Stimulated activated CD8-positive, alpha-beta memory T cell treated with anti-CD3 and anti-CD28 coated beads, Interleukin-15, amount 100 ng/mL, for 24 hours (primary cell): ENCODE data around the gene GABBR1.

ENCODE experiments used
- DNase-seq: peaks from one replicate; pipeline ENCODE4 v3.0.0-alpha.2; 2020; ENCODE audit warnings: low read depth

Gene GABBR1

GRCh38 chr6:29620630-29621029 lies 12.4 kb downstream of the GABBR1 start:
- no peak for DNase-seq

DNA sequence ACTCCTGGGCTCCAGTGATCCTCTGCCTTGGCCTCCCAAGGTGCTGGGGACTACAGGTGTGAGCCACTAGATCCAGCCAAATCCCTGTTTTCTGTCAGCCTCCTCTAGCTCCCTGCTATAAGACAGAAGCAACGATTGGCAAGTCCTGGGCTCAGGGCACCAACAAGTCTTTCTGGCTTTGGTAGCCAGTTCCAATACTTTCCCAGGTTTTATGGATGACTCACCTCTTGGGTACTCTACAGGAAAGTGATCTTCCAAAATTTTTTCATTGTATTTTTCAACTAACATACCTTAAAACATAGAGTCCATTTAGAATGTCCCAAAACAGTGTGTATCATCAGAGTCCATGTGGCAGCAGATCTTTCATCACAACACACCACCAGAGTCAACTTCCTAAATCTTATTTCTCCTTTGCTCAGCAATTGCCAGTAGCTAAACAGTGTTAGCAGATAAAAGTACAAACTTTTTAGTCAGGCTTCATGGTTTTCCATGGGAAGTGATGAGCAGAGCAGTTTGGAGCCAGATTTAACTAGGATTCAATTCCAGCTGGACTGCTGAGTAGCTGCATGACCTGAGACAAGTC lies 13.3 kb downstream of the GABBR1 start:
- DNase-seq = no peak

- DNase-seq = no peak
Observed at GRCh38 chr6:29617782-29618554, 15.0 kb downstream of the GABBR1 start.

GRCh38 chr6:29611426-29611825 lies 21.6 kb downstream of the GABBR1 start:
- DNase-seq = no peak

- no peak for DNase-seq
Observed at GRCh38 chr6:29610540-29610939, 22.4 kb downstream of the GABBR1 start.

DNA sequence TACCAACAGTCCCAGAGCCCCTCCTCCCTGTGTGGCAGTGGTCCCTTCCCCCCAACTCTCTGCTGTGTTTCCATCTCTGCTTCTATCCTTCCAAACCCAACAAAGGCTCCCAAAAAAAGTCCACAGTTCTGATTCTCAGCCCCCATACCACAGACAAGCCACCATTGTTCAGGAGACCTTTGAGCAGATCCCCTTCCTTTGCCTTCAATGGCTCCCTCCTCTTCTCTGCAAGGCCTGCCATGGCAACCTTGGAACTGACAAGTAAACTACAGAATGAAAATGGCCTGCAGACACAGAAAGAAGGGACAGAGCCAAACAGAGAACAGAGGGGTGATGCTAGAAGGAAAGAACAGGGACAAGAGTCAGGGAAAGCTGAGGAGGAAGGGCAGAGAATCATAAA lies 24.9 kb downstream of the GABBR1 start:
- no peak for DNase-seq

- DNase-seq = no peak
Observed at GRCh38 chr6:29603930-29604329, 29.1 kb downstream of the GABBR1 start.

DNA sequence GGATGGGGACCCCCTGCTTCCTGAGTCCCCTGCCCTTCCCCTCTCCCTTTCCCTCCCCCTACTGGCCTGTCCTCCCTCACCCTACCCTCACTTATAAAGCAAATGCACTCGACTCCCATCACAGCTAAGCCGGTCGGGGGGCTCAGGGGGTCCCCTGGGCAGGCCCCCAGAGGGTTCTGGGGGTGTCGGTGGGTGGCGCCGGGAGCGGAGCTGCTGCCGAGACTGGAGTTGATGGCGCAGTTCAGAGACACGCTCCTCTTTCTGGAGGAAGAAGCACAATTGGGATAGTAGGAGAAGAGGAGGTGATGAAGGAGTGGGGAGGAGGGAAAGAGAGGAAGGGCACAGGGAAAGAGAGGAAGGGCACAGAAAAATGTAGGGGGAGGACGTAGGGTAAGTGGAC lies 29.5 kb downstream of the GABBR1 start:
- DNase-seq = no peak

DNA sequence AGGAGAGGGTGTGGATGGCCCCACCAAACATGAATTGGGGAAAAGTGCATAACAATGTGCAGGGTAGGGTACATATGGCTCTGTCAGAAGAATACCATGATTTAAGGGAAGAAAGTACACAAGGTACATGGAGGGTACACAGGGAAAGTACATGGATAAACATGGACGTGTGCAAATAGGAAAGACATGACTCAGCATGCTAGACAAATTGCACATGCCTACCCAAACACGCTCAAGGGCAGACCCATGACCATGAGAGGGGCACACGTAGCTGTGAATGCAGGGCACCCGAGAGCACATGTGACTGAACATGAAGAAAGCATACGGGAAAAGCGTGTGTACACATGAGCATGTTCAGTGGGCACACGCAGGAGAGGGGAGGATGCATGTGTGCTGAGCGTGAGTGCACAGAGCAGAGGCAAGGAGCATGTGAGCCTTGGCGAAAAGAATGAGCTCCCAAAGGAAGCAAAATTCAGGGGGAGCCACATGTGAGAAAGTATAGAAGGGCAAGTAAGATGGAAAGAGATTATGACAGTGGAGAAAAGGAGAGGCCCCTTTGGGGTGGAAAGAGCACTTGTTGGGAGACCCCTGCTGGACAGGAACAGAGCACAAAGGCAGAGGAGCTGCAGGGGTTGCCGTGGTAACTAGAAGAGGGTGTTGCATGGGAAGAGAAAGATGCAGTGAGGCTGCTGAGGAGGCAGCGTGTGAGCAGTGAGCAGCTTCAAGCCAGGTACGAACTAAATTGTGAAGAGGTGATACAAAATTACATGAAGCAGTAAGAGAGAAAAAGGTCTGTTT lies 30.2 kb downstream of the GABBR1 start:
- DNase-seq = no peak

- DNase-seq = no peak
Observed at GRCh38 chr6:29598172-29598747, 34.7 kb downstream of the GABBR1 start.

DNA sequence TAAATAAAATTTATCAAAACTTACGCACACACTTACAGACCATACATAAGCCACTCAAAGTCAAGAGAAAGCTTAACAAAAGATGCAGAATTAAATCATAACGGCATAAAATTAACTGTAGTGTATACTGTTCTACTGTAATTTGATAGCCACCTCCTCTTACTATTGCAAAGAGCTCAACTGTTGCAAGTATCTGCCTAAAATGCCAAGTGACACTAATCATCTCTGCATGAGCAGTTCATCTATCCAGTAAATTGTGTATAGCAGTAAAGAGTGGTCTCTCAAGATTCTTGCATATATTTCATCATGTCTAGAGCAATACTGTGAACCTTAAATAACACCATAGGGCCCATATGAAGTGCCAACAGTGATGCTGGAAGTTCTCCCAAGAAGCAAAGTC lies 35.8 kb downstream of the GABBR1 start:
- DNase-seq = no peak

DNA sequence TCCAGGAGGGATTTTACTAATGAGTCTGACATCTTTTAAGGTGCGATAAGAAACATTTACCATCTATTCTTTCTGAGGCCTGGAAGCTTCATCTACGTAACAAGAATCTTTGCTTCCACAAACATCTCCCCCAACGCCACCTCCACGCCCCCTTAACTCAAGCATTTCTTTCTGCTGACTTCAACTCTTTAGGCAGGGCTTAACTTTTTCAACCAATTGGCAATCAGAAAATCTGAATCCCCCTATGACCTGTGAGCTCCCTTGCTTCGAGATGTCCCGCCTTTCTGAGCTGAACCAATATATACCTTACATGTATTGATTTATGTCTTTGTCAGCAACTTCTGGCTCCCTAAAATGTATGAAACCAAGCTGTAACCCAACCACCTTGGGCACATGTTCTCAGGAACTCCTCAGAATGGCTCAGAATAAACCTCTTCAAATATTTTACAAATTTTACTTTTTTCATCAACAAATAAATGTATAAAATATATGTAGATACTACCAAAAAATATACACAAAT lies 36.5 kb downstream of the GABBR1 start:
- DNase-seq = no peak

DNA sequence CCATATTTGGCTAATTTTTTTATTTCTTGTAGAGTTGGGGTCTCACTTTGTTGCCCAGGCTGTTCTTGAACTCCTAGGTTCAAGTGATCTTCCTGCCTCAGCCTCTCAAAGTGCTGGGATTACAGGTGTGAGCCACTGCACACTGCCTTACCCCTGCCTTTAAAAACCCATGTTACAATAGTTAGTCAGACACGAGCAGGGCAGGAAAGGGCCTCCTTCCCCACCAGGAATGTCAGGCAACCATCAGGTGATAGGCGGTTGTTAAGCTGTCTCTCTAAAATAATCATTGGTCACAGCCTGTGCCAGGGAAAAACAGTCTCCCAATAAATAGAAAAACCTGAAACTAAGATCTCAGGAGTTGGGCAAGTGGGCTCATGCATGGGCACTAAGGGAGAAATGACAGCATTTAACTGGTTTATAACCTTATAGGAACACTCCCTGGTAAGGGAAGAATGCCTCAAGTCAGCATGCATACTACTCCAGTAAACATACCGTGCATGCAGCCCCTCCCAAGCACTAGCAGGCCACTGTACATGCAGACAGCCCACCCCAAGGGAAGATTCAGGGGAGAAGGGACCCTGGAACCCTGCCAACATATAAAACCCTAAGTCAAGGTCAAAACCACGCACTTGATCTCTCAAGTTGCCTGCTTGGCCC lies 39.7 kb downstream of the GABBR1 start:
- no peak for DNase-seq

DNA sequence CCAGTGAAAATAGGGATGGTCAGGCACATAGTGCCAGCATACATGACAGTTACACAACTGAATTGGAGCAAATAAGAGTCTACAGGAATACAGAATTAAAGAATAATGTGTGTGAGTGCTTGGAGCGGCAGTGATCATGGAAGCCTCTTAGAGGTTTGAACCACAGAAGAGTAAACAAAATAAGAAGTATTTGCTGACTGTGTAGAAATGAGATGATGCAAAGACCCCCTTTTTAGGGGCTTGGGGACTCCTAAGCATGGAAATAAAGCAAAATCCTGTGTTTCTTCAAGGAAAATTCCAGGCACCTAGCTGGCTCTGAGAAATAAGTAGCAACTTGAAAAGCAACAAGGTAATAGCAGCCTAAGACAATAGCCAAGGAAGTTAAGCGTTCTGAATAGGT lies 41.3 kb downstream of the GABBR1 start:
- DNase-seq = no peak

- no peak for DNase-seq
Observed at GRCh38 chr6:29590218-29590808, 42.7 kb downstream of the GABBR1 start.

- no peak for DNase-seq
Observed at GRCh38 chr6:29589423-29590048, 43.4 kb downstream of the GABBR1 start.

DNA sequence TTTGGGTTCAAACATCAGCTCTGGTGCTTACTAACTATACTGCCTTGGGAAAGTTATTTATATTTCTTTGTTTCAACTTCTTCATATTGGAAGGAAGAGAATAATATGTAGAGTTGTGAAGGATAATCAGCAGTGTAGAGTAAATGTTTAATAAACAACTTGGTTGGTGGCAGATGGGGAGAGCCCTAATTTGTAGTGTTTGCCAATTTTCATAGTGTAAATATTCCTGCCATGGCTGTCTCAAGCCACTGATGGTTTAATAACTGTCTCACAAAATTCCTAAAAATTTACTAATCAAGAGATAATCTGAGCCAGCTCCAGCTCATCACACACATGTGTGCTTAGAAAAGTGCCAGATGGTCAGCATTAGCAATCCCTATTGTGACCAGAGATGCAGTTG lies 48.2 kb downstream of the GABBR1 start, which contains the start of gene OR2H2:
OR2H2 (plus strand) TSS at position 301 of the 400 bp plus-strand sequence. CDS start 2,824 bp downstream, outside the sequence.
- DNase-seq = no peak

- DNase-seq = no peak
Observed at GRCh38 chr6:29577544-29577943, 55.4 kb downstream of the GABBR1 start.

GRCh38 chr6:29576056-29576455 lies 56.9 kb downstream of the GABBR1 start:
- no peak for DNase-seq

DNA sequence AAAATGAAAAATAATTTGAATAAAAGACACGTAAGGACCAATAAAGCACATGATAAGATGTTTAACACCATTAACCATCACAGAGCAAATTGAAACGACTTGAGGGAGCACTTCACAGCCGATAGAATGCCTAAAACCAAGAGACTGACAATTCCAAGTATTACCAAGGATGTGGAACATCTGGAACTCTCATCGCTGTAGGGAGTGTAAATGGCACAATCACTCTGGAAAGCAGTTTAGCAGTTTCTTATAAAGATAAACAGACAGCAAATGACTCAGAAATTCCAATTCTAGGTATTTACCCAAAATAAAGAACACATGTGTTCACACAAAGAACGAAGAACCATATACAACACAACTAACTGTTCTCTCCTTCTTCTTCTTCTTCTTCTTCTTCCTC lies 65.0 kb downstream of the GABBR1 start:
- DNase-seq = no peak

DNA sequence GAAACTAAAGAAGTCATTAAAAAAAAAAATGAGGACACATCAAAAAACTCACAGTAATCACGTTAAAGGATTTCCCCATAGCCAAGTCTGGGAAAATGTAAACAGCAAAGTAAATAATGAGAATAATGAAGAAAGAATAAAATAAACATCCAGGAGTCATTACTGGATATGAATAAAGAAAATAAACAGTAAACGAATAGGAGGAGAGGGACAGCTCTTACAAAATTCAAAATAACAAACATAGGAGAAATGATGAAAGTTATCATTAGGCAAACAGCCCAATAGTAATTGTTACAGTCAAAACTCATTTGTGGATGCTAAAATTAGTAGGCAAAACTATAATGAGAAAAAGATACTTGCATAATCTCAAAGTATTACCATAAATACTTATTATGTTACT lies 65.4 kb downstream of the GABBR1 start:
- DNase-seq = no peak
